ENCODE results near the gene ZNF286A. TPM values are rescaled to one million over a fixed set of nuclear protein-coding genes. Genes with fewer than 3 reads are reported as not detected.
"Not testable (repeated sequence)": the region's sequence is repeated elsewhere in the genome, so short reads cannot be mapped to it uniquely, and the experiment has no call there.

ZNF286A gene
- total RNA-seq, 1 experiment from 2014 or later: 50.5 TPM

DNA sequence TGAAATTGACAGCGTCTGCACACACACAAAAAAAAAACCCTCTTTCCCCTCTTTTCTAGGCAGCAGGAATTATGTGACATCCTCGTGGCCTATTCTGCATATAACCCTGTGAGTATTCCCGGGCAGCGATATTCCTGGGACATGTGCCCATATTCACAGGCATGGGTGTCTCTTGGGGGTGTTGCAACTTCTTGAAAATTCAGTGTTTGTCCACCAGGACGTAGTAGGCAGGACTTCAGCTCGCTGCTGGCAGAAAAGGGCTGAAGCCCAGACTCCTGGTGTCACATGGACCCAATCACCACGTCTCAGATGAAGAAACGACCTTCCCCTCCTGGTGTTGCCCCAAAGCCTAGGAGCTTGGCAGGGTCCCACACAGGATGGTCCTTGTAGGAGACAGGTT, 40.5 kb downstream of the ZNF286A start:
- H3K4me1 ChIP-seq (ENCODE audit: low read length); H3K4me3 ChIP-seq (ENCODE audit: low read length); H3K9me3 ChIP-seq (ENCODE audit: low read length); H3K9me2 ChIP-seq (replicated peaks; ENCODE audit: insufficient read depth, low read length); H3K36me3 ChIP-seq (ENCODE audit: insufficient read depth, low read length); H3K4me2 ChIP-seq (ENCODE audit: low read depth, low read length, poor library complexity, severe bottlenecking); H3K27ac ChIP-seq (ENCODE audit: low read length); H4K20me1 ChIP-seq (ENCODE audit: insufficient read depth, low read depth, low read length); DNase-seq; H2AFZ ChIP-seq (ENCODE audit: low read length); H3K9ac ChIP-seq (ENCODE audit: low read length); H3K79me2 ChIP-seq (ENCODE audit: low read length); H3K27me3 ChIP-seq (ENCODE audit: low read length): not testable (repeated sequence)

DNA sequence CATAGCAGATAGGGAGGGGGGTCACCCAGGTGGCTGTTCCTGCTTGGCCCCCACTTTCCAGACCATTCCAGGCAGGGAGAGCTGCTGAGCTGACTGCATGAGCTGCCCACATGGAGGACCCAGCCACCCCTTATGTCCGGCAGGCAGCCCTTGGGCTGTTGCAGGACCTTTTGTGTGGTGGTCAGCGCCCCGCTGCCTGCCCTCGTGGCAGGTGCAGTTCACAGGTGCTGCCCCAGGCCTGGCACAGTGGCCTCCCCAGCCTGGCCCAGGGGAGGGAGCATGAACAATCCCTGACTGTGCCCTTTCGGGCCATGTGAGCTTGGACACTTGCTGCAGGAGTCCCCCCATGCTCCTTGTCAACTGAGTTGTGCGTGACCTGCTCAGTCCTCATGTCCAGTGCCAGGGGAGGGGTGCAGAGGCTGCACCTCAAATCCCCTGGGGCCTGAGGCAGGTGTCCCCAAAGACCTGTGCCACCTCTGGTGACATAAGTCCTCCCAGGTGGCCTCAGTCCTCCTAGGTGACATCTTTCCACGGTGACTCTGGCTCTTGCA, 41.1 kb downstream of the ZNF286A start:
- Histone ChIP-seq H3K36me3 (ENCODE audit: insufficient read depth, low read length) (no peaks in the 10 kb centered on the region), H4K20me1 (ENCODE audit: insufficient read depth, low read depth, low read length) (no peaks in the 10 kb centered on the region), H2AFZ (ENCODE audit: low read length) (no peak overlapping the region), H3K79me2 (ENCODE audit: low read length) (no peaks in the 10 kb centered on the region), H3K9me2 (replicated peaks; ENCODE audit: insufficient read depth, low read length) (no peaks in the 10 kb centered on the region), H3K9me3 (ENCODE audit: low read length) (no peaks in the 10 kb centered on the region), H3K27ac (ENCODE audit: low read length) (no peak overlapping the region), H3K4me2 (ENCODE audit: low read depth, low read length, poor library complexity, severe bottlenecking) (no peak overlapping the region), H3K4me1 (ENCODE audit: low read length) (no peaks in the 10 kb centered on the region), H3K9ac (ENCODE audit: low read length) (no peak overlapping the region), H3K27me3 (ENCODE audit: low read length) (no peaks in the 10 kb centered on the region), H3K4me3 (ENCODE audit: low read length) (no peak overlapping the region)
- no peak for DNase-seq

DNA sequence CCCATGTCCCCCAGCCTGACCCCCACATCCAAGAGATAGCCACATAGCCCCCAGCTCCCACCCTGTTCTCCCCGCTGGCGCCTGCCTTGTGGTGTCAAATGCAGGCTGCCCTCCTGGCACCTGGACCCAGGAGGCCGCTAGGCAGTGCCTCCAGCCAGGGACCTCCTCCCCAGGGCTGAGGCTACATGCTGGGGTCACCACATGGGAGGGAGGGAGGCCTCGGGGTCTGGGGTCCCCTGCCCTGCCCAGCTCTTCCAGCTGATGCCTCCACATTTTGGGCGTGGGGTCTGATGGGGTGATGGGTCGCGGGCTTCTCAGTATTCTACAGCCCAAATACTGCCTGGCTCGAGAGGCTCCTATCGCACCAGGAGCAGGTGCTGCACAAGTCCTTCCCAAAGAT, 42.1 kb downstream of the ZNF286A start:
- Histone ChIP-seq H3K4me3 (ENCODE audit: low read length) (no peak overlapping the region), H3K9ac (ENCODE audit: low read length) (no peak overlapping the region), H2AFZ (ENCODE audit: low read length) (no peak overlapping the region), H3K4me1 (ENCODE audit: low read length) (no peaks in the 10 kb centered on the region), H3K27me3 (ENCODE audit: low read length) (no peaks in the 10 kb centered on the region), H3K27ac (ENCODE audit: low read length) (no peak overlapping the region), H3K9me2 (replicated peaks; ENCODE audit: insufficient read depth, low read length) (no peaks in the 10 kb centered on the region), H4K20me1 (ENCODE audit: insufficient read depth, low read depth, low read length) (no peaks in the 10 kb centered on the region), H3K4me2 (ENCODE audit: low read depth, low read length, poor library complexity, severe bottlenecking) (no peak overlapping the region), H3K36me3 (ENCODE audit: insufficient read depth, low read length) (no peaks in the 10 kb centered on the region), H3K79me2 (ENCODE audit: low read length) (no peaks in the 10 kb centered on the region), H3K9me3 (ENCODE audit: low read length) (no peaks in the 10 kb centered on the region)
- no peak for DNase-seq

DNA sequence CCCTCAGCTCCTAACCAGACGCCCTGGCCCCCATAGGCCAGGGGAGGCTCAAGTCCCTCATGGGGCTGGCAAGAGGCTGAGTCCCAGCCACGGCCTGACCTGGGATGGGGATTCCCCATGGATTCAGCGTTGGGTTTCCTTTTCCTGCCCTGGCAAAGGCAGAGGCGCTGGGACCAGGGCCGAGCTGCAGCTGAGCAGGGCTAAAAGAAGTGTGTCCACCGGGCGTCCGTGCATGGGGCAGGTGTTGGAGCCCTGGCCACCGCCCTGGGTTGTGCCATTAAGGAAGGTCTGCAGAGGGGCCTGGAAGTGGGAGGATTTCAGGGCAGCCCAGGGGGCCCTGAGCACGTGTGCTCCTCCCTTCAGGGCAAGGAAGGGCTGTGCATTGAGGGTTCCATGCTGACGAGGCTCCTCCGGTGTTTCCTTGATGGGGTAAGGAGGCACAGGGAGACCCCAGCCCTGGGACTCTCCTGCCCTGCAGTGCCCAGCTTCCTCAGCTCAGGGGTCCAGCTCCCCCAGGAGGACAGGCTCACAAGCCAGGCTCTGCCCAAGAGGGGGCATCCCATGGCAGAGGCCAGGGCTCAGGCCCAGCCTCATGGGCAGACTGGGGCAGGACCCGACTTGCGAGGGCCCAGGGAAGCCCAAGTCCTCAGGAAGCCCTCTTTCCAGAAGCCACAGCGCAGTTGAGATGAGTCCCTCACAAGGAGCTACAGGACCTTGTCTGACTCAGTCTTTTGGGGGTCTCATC, 42.7 kb downstream of the ZNF286A start:
- no peak overlapping the region for H3K9ac ChIP-seq (ENCODE audit: low read length)
- H2AFZ ChIP-seq (ENCODE audit: low read length): no peak overlapping the region
- H4K20me1 ChIP-seq (ENCODE audit: insufficient read depth, low read depth, low read length): no peaks in the 10 kb centered on the region
- no peaks in the 10 kb centered on the region for H3K4me1 ChIP-seq (ENCODE audit: low read length)
- no peak overlapping the region for H3K4me2 ChIP-seq (ENCODE audit: low read depth, low read length, poor library complexity, severe bottlenecking)
- no peaks in the 10 kb centered on the region for H3K36me3 ChIP-seq (ENCODE audit: insufficient read depth, low read length)
- DNase-seq: no peak
- H3K9me2 ChIP-seq (replicated peaks; ENCODE audit: insufficient read depth, low read length): no peaks in the 10 kb centered on the region
- no peaks in the 10 kb centered on the region for H3K27me3 ChIP-seq (ENCODE audit: low read length)
- no peaks in the 10 kb centered on the region for H3K9me3 ChIP-seq (ENCODE audit: low read length)
- no peak overlapping the region for H3K27ac ChIP-seq (ENCODE audit: low read length)
- H3K4me3 ChIP-seq (ENCODE audit: low read length): no peak overlapping the region
- H3K79me2 ChIP-seq (ENCODE audit: low read length): no peaks in the 10 kb centered on the region

DNA sequence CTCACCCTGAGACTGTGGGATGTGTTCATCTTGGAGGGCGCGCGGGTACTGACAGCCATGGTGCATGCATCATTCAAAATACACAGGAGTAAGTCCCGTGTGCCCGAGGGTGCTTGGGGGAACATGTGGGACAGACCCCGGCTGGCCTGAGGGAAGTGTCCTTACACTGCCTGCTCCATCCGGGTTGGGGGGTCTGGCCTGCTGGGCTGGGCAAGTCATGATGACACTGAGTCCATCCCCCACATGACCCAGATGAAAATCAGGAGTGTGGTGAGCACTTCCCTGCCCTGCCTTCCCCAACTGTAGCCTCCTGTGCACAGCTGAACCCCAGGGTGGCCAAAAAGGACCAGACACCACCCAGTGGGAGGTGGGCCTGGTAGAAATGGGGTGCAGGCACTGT, 43.4 kb downstream of the ZNF286A start:
- H3K9ac ChIP-seq (ENCODE audit: low read length): no peak overlapping the region
- H3K4me1 ChIP-seq (ENCODE audit: low read length): no peaks in the 10 kb centered on the region
- H3K27ac ChIP-seq (ENCODE audit: low read length): no peak overlapping the region
- no peaks in the 10 kb centered on the region for H3K27me3 ChIP-seq (ENCODE audit: low read length)
- no peaks in the 10 kb centered on the region for H3K36me3 ChIP-seq (ENCODE audit: insufficient read depth, low read length)
- no peak for DNase-seq
- H3K79me2 ChIP-seq (ENCODE audit: low read length): no peaks in the 10 kb centered on the region
- no peak overlapping the region for H3K4me2 ChIP-seq (ENCODE audit: low read depth, low read length, poor library complexity, severe bottlenecking)
- no peaks in the 10 kb centered on the region for H4K20me1 ChIP-seq (ENCODE audit: insufficient read depth, low read depth, low read length)
- H3K4me3 ChIP-seq (ENCODE audit: low read length): no peak overlapping the region
- H3K9me3 ChIP-seq (ENCODE audit: low read length): no peaks in the 10 kb centered on the region
- no peaks in the 10 kb centered on the region for H3K9me2 ChIP-seq (replicated peaks; ENCODE audit: insufficient read depth, low read length)
- no peak overlapping the region for H2AFZ ChIP-seq (ENCODE audit: low read length)

DNA sequence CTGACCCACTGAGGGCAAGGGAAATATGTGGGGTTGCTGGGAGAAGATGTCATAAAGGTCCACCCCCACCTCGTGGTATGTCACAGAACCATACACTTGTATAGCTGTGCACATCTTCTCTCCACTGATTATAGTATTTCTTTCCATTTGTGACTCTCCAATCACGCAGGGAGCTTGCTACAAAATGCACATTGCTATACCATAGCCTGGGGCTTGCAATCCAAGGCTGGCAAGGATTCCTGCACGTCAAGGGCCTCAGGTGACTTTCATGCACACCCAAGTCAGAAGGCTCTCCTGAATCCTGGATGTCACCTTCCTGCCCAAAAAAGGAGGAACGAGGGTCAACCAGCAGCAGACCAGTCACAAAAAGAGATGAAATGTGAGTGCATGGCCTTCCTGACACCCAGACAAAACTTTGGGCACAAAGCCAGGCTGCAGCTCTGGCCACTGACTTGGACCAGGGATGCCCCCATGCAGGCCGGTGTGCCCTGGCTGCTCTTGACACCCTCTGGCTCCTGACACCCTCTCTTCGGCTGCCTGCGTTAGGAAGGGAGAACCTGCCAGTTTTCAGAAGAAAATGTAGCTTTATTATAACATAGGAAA, 44.6 kb downstream of the ZNF286A start:
- Histone ChIP-seq H3K36me3 (ENCODE audit: insufficient read depth, low read length) (no peaks in the 10 kb centered on the region), H3K9me2 (replicated peaks; ENCODE audit: insufficient read depth, low read length) (no peaks in the 10 kb centered on the region), H4K20me1 (ENCODE audit: insufficient read depth, low read depth, low read length) (no peaks in the 10 kb centered on the region), H3K27me3 (ENCODE audit: low read length) (no peaks in the 10 kb centered on the region), H3K4me2 (ENCODE audit: low read depth, low read length, poor library complexity, severe bottlenecking) (no peak overlapping the region), H3K9me3 (ENCODE audit: low read length) (no peaks in the 10 kb centered on the region), H3K79me2 (ENCODE audit: low read length) (no peaks in the 10 kb centered on the region), H3K9ac (ENCODE audit: low read length) (no peak overlapping the region), H2AFZ (ENCODE audit: low read length) (no peak overlapping the region), H3K4me3 (ENCODE audit: low read length) (no peak overlapping the region), H3K4me1 (ENCODE audit: low read length) (no peaks in the 10 kb centered on the region), H3K27ac (ENCODE audit: low read length) (no peak overlapping the region)
- no peak for DNase-seq

DNA sequence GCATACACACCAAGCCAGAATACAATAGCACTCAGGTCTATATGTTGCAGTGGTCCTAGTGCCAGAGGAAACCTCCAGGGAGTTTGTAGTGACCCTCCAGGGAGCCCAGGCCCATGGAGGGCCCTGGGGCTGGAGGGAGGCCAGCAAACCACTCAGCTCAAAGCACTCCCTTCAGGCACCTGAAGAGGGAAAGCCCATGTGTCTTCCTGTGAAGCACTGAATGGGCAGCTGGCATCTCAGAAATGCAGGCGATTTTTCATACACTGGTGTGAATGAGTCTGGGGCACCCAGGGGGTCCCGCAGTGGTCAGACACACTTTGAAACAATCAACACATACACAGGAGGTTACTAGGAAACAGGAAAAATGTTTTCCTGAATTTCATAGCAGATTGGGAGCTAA, 45.3 kb downstream of the ZNF286A start:
- Histone ChIP-seq H3K4me2 (ENCODE audit: low read depth, low read length, poor library complexity, severe bottlenecking) (no peak overlapping the region), H2AFZ (ENCODE audit: low read length) (no peak overlapping the region), H3K9me3 (ENCODE audit: low read length) (no peaks in the 10 kb centered on the region), H3K27me3 (ENCODE audit: low read length) (no peaks in the 10 kb centered on the region), H3K9me2 (replicated peaks; ENCODE audit: insufficient read depth, low read length) (no peaks in the 10 kb centered on the region), H3K4me1 (ENCODE audit: low read length) (no peaks in the 10 kb centered on the region), H3K36me3 (ENCODE audit: insufficient read depth, low read length) (no peaks in the 10 kb centered on the region), H3K27ac (ENCODE audit: low read length) (no peak overlapping the region), H4K20me1 (ENCODE audit: insufficient read depth, low read depth, low read length) (no peaks in the 10 kb centered on the region), H3K9ac (ENCODE audit: low read length) (no peak overlapping the region), H3K79me2 (ENCODE audit: low read length) (no peaks in the 10 kb centered on the region), H3K4me3 (ENCODE audit: low read length) (no peak overlapping the region)
- no peak for DNase-seq

DNA sequence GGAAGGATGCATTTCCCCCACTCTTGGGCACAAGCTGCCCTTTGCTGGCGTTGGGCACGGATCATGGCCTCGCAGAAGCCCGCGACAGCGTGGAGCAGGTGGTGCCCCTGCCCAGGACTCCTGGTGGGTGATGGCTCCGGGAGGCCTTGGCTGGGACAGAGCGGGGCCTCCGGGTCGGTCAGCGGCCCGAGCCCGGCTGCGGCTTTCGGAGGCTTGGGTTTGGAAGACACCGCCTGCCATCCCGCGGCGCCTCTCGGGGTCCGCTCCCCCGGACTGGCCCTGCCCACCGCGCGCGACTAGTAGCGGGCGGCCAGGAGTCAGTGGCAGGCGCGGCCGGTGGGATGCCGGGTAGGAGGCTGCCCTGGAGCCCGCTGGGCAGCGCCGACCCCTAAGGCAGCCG, 49.9 kb downstream of the ZNF286A start:
- H3K4me3 ChIP-seq (ENCODE audit: low read length); H3K9ac ChIP-seq (ENCODE audit: low read length): not testable (repeated sequence)

More for the DNA sequence above, 49.9 kb downstream of the ZNF286A start:
- H3K27ac ChIP-seq (ENCODE audit: low read length); H2AFZ ChIP-seq (ENCODE audit: low read length); H3K36me3 ChIP-seq (ENCODE audit: insufficient read depth, low read length); H3K4me2 ChIP-seq (ENCODE audit: low read depth, low read length, poor library complexity, severe bottlenecking); H3K9me2 ChIP-seq (replicated peaks; ENCODE audit: insufficient read depth, low read length); DNase-seq; H4K20me1 ChIP-seq (ENCODE audit: insufficient read depth, low read depth, low read length); H3K9me3 ChIP-seq (ENCODE audit: low read length); H3K4me1 ChIP-seq (ENCODE audit: low read length); H3K27me3 ChIP-seq (ENCODE audit: low read length); H3K79me2 ChIP-seq (ENCODE audit: low read length): not testable (repeated sequence)

All from Karpas-422 (cell line).